OCI-LY7 (cell line): Measurements from ENCODE around the gene ARMH1. TPM values are rescaled to one million over a fixed set of nuclear protein-coding genes. Genes with fewer than 3 reads are reported as not detected.
A peak's percentile ranks its signal among the peaks of the same experiment; 100 is the strongest.

Experiments
- BruUV-seq: library from RNA; stranded (reverse); fragments of 400-500 nt; replicated peaks from 2 replicates; lab custom pipeline; 2021; lab: Mats Ljungman, UMichigan
- CTCF ChIA-PET: fragments of 300-600 bp; sonication (Branson Sonifier 250); formaldehyde crosslinking; loops from one replicate; lab custom pipeline; 2022; ENCODE audit warnings: antibody characterized with exemption; ENCODE audit not compliant: unreplicated experiment; lab: Charles Lee
- POLR2A ChIA-PET: fragments of 300-600 bp; sonication (Branson Sonifier 250); formaldehyde crosslinking; loops from one replicate; lab custom pipeline; 2022; ENCODE audit warnings: antibody characterized with exemption; lab: Charles Lee
- DNase-seq: peaks from one replicate; pipeline ENCODE4 v3.0.0-alpha.2; 2015; ENCODE audit warnings: low spot score
- H2AFZ ChIP-seq: fragments of 200-600 bp; sonication (generic), shearing (Covaris generic); 2 replicates; pipeline ENCODE4 v1.6.1; 2014; ENCODE audit warnings: mild to moderate bottlenecking, antibody characterized with exemption, low read length, moderate library complexity
- H3K27ac ChIP-seq: fragments of 200-600 bp; sonication (generic); 2 replicates; pipeline ENCODE4 v1.5.1; 2014; ENCODE audit warnings: mixed run types, low read depth, mild to moderate bottlenecking, moderate library complexity, low read length, inconsistent platforms; ENCODE audit not compliant: poor library complexity, severe bottlenecking
- H3K36me3 ChIP-seq: fragments of 200-600 bp; sonication (generic); 2 replicates; pipeline ENCODE4 v1.6.1; 2014; ENCODE audit warnings: mild to moderate bottlenecking, antibody characterized with exemption, low read length, moderate library complexity, mixed read lengths; ENCODE audit not compliant: insufficient read depth
- H3K4me1 ChIP-seq: fragments of 200-600 bp; sonication (generic); 2 replicates; pipeline ENCODE4 v1.5.1; 2014; ENCODE audit warnings: mild to moderate bottlenecking, low read length; ENCODE audit not compliant: insufficient read depth, poor library complexity, severe bottlenecking
- H3K4me2 ChIP-seq: fragments of 200-600 bp; sonication (generic); 2 replicates; pipeline ENCODE4 v1.6.1; 2014; ENCODE audit warnings: mild to moderate bottlenecking, low read length
- H3K4me3 ChIP-seq: fragments of 200-600 bp; sonication (generic); 2 replicates; pipeline ENCODE4 v1.5.1; 2014; ENCODE audit warnings: mild to moderate bottlenecking, low read depth, low read length; ENCODE audit not compliant: poor library complexity, severe bottlenecking
- H3K79me2 ChIP-seq: fragments of 200-600 bp; sonication (generic); 2 replicates; pipeline ENCODE4 v1.6.1; 2016; ENCODE audit warnings: low read depth, mild to moderate bottlenecking, low read length, moderate library complexity, mixed read lengths; ENCODE audit not compliant: insufficient read depth
- H3K9me2 ChIP-seq: fragments of 200-600 bp; sonication (generic); 2 replicates; pipeline ENCODE4 v1.6.1; 2016; ENCODE audit warnings: mild to moderate bottlenecking, low read length, mixed read lengths; ENCODE audit not compliant: insufficient read depth
- H3K9me3 ChIP-seq: fragments of 200-600 bp; sonication (generic); 2 replicates; pipeline ENCODE4 v1.6.1; 2014; ENCODE audit warnings: mild to moderate bottlenecking, mixed run types, low read length, mixed read lengths
- H4K20me1 ChIP-seq: fragments of 200-600 bp; sonication (generic); 2 replicates; pipeline ENCODE4 v1.6.1; 2014; ENCODE audit warnings: mild to moderate bottlenecking, antibody characterized with exemption, low read length, moderate library complexity, mixed read lengths; ENCODE audit not compliant: insufficient read depth
- CTCF ChIP-seq: fragments of 200-600 bp; sonication (generic); conservative IDR thresholded peaks from 2 replicates; pipeline ENCODE4 v1.5.1; 2014; ENCODE audit warnings: mild to moderate bottlenecking, antibody characterized with exemption, low read length, moderate library complexity, mixed read lengths
- EZH2phosphoT487 ChIP-seq: fragments of 200-600 bp; sonication (generic); IDR thresholded peaks from 2 replicates; pipeline ENCODE4 v1.6.1; 2018; ENCODE audit warnings: low read depth, borderline replicate concordance, mild to moderate bottlenecking, mixed run types, antibody characterized with exemption, low read length, moderate library complexity, mixed read lengths
- intact Hi-C: fragments of 100-400 bp; cut with micrococcal nuclease; formaldehyde crosslinking; loops from one replicate; pipeline ENCODE4 v1.10.0; 2022; ENCODE audit not compliant: unreplicated experiment
- total RNA-seq, 2 experiments: library from RNA; depleted of rRNA in 1 of 2; stranded (reverse); fragments of >200 nt in 1 of 2; shearing (Covaris generic) in 1 of 2; gene quantifications; 2 replicates each; pipeline ENCODE4 v1.2.3, GENCODE V29; 2014 to 2022

ARMH1 gene
- total RNA-seq, 2 experiments from 2014 or later = 7.8 to 8.9 TPM

DNA sequence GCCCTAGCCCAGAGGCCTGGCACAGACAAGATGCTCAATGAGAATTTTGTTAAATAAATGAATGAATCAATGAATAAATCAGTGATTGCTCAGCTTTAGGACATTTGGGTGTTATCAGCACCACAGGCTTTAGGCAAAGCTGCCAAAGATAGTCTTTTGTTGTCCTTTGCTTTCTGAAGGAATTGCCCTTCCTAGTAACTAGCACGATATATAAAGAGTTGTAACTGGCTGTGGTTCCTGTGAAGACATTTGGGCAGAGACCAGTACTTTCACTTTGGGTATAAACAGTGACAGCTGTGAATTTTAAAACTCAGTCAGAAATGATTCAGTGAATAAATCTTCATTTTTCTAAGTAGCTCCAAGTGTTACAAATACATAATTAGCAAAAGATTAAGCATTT lies 43.1 kb downstream of the ARMH1 start:
- H3K9me2 ChIP-seq = no peaks in the 10 kb centered on the region
- H3K4me3 ChIP-seq = no peak overlapping the region
- no peak for DNase-seq
- intact Hi-C loops = no loop called here
- no TSS peak for BruUV-seq
- no peaks in the 10 kb centered on the region for H3K9me3 ChIP-seq
- peaks cover 80% of the 10 kb centered on the region for H3K4me1 ChIP-seq
- H3K36me3 ChIP-seq = no peaks in the 10 kb centered on the region
- no peaks in the 10 kb centered on the region for H3K79me2 ChIP-seq
- H3K27ac ChIP-seq = peak overlapping the region; percentile 7
- ChIA-PET POLR2A (interaction anchor here (0.6 to 10.3 kb wide), 9 partner anchors 12 to 1280 kb away, joined by 3 to 137 read pairs (median 4); partner anchors contain the start of genes ARMH1, CCDC163, MMACHC and RNU5D-1), CTCF (no interaction called here)
- peak overlapping the region; percentile 50 for H3K4me2 ChIP-seq
- H4K20me1 ChIP-seq = no peaks in the 10 kb centered on the region
- no peak for TF ChIP-seq EZH2phosphoT487
- no peak for TF ChIP-seq CTCF
- H2AFZ ChIP-seq = peak overlapping the region; percentile 15; the same call in 1 of the 2 replicates

- ChIA-PET POLR2A (interaction anchor here (0.6 to 10.3 kb wide), 8 partner anchors 12 to 1280 kb away, joined by 3 to 137 read pairs (median 4); partner anchors contain the start of genes ARMH1, CCDC163, MMACHC and RNU5D-1), CTCF (no interaction called here)
- no peak for DNase-seq
- intact Hi-C loops = no loop called here
- Histone ChIP-seq H3K79me2 (no peaks in the 10 kb centered on the region), H3K4me3 (no peak overlapping the region), H3K9me3 (no peaks in the 10 kb centered on the region), H3K4me1 (peaks cover 80% of the 10 kb centered on the region), H2AFZ (peak overlapping the region; percentile 15; the same call in 1 of the 2 replicates), H3K9me2 (no peaks in the 10 kb centered on the region), H3K27ac (peak overlapping the region; percentile 7), H4K20me1 (no peaks in the 10 kb centered on the region), H3K4me2 (peak overlapping the region; percentile 50), H3K36me3 (no peaks in the 10 kb centered on the region)
- TF ChIP-seq CTCF (no peak), EZH2phosphoT487 (no peak)
- BruUV-seq = no TSS peak
These were observed 43.6 kb downstream of the ARMH1 start for GRCh38 chr1:44718091-44718490.

- no peaks in the 10 kb centered on the region for H3K9me2 ChIP-seq
- DNase-seq = no peak
- intact Hi-C loops = no loop called here
- BruUV-seq = no TSS peak
- H3K4me1 ChIP-seq = peaks cover 82% of the 10 kb centered on the region
- POLR2A ChIA-PET = interaction anchor here (0.6 to 10.3 kb wide), 4 partner anchors 11 to 314 kb away, joined by 3 to 137 read pairs (median 4); partner anchors contain the start of gene RNU5D-1
- CTCF ChIA-PET = no interaction called here
- TF ChIP-seq CTCF = no peak
- no peak for TF ChIP-seq EZH2phosphoT487
- no peak overlapping the region for H2AFZ ChIP-seq
- no peaks in the 10 kb centered on the region for H4K20me1 ChIP-seq
- no peaks in the 10 kb centered on the region for H3K79me2 ChIP-seq
- H3K4me3 ChIP-seq = no peak overlapping the region
- H3K4me2 ChIP-seq = peak overlapping the region; percentile 7; the same call in 1 of the 2 replicates
- H3K36me3 ChIP-seq = no peaks in the 10 kb centered on the region
- H3K27ac ChIP-seq = peak overlapping the region; percentile 1
- H3K9me3 ChIP-seq = no peaks in the 10 kb centered on the region
These were observed 44.8 kb downstream of the ARMH1 start for GRCh38 chr1:44719318-44719717.
